Uterus (tissue), 4 donors: ENCODE results near the gene COL26A1. TPM values are rescaled to one million over a fixed set of nuclear protein-coding genes. Genes with fewer than 3 reads are reported as not detected.

Source experiments
- DNase-seq, 2 donors: peaks; one replicate each; pipeline ENCODE4 v3.0.0-alpha.2; 2019 to 2020
- H3K27ac ChIP-seq, 2 donors: fragments of 200-600 bp; sonication (generic); 1 replicate in 1 of 2; 2 replicates in 1 of 2; pipeline ENCODE4 v1.5.1; 2016 to 2018
- H3K27me3 ChIP-seq, 2 donors: fragments of 200-600 bp; sonication (generic); one replicate each; pipeline ENCODE4 v1.5.1; 2018 to 2019; ENCODE audit warnings: control low read depth in 1 of 2
- H3K36me3 ChIP-seq, 2 donors: fragments of 200-600 bp; sonication (generic); one replicate each; pipeline ENCODE4 v1.5.1; 2019; ENCODE audit warnings: control low read depth in 1 of 2
- H3K4me1 ChIP-seq, 2 donors: fragments of 200-600 bp; sonication (generic); one replicate each; pipeline ENCODE4 v1.5.1; 2018 to 2019; ENCODE audit warnings: control low read depth in 1 of 2
- H3K4me3 ChIP-seq, 2 donors: fragments of 200-600 bp; sonication (generic); 1 replicate in 1 of 2; 2 replicates in 1 of 2; pipeline ENCODE4 v1.5.1; 2018 to 2019; ENCODE audit warnings: mild to moderate bottlenecking in 1 of 2
- H3K9me3 ChIP-seq, 2 donors: fragments of 200-600 bp; sonication (generic); one replicate each; pipeline ENCODE4 v1.5.1; 2019; ENCODE audit warnings: control low read depth in 1 of 2
- POLR2A ChIP-seq, 2 donors: fragments of 450-650 bp; IDR thresholded peaks; one replicate each; pipeline ENCODE4 v1.6.1; 2016; ENCODE audit warnings: antibody characterized with exemption in 2 of 2, mild to moderate bottlenecking in 1 of 2, moderate library complexity in 1 of 2
- intact Hi-C: fragments of 100-400 bp; cut with DNase I; formaldehyde crosslinking; loops from one replicate; pipeline ENCODE4 v1.15.1; 2023; ENCODE audit warnings: low total_unique reads
- total RNA-seq, 4 donors: library from RNA; depleted of rRNA in 3 of 4; stranded (reverse); fragments of >200 nt in 3 of 4; gene quantifications; one replicate each; pipeline versions ENCODE4 v1.1.0 to v1.2.4, GENCODE V29; 2014 to 2023
- TF ChIP-seq, protein P1 (sequence below), 4 experiments: fragments of 200-600 bp in 2 of 4; fragments of 450-650 bp in 2 of 4; sonication (generic) in 2 of 4; IDR thresholded peaks; one replicate each; pipeline ENCODE4 v1.5.1; 2016 to 2019; ENCODE audit warnings: antibody characterized with exemption in 4 of 4, mild to moderate bottlenecking in 2 of 4, moderate library complexity in 1 of 4
- donor health status: DM: yes; HTN: yes; CAD: no.

The COL26A1 gene
- total RNA-seq, 4 donors from 2014 or later = 0.30 to 11.8 TPM; not detected in 2

DNA sequence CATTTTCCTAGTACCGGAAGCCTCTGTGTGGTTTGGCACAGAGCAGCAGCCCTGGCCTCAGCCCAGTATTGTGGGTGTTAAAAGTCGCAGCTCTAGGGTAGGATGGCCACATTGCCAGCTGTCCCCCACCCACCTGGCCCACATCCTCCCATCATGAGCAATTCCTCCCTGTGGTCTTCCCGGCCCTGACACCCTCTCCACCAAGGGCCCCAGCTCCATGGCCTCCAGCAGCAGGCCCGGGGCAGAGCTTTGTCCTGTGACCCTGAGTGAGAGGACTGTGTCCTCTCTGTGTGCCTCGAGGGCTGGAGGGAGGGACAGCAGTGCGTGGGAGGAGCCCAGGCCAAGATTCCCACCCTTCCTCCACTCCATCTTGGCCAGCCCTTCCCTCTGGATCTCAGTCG, 172.7 kb downstream of the COL26A1 start:
- no peaks in the 10 kb centered on the region for H3K9me3 ChIP-seq
- intact Hi-C loops = no loop called here

DNA sequence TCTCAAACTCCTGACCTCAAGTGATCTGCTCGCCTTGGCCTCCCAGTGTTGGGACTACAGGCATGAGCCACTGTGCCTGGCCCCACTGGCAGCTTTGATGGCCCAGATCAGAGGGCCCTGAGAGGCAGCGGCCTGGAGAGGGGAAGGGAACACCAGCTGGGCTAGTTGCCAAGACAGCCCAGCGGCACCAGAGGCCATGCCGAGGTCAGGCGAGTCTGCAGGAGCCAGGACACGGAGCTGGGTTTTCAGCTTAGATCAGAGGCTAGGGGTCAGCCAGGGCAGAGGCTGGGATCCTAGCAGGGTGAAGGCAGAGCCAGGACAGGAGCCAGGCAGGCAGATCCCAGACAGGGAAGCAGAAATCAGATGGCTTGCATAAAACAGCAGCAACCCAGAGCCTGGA, 173.6 kb downstream of the COL26A1 start:
- no peaks in the 10 kb centered on the region for H3K9me3 ChIP-seq
- H3K4me1 ChIP-seq = no peaks in the 10 kb centered on the region
- no peak overlapping the region for H3K4me3 ChIP-seq
- H3K27me3 ChIP-seq = no peaks in the 10 kb centered on the region
- peak in 1 of 2 donors; percentile 20 for DNase-seq
- intact Hi-C loops = no loop called here
- H3K36me3 ChIP-seq = no peaks in the 10 kb centered on the region
- no peak overlapping the region for H3K27ac ChIP-seq
- TF ChIP-seq, protein P1, sequence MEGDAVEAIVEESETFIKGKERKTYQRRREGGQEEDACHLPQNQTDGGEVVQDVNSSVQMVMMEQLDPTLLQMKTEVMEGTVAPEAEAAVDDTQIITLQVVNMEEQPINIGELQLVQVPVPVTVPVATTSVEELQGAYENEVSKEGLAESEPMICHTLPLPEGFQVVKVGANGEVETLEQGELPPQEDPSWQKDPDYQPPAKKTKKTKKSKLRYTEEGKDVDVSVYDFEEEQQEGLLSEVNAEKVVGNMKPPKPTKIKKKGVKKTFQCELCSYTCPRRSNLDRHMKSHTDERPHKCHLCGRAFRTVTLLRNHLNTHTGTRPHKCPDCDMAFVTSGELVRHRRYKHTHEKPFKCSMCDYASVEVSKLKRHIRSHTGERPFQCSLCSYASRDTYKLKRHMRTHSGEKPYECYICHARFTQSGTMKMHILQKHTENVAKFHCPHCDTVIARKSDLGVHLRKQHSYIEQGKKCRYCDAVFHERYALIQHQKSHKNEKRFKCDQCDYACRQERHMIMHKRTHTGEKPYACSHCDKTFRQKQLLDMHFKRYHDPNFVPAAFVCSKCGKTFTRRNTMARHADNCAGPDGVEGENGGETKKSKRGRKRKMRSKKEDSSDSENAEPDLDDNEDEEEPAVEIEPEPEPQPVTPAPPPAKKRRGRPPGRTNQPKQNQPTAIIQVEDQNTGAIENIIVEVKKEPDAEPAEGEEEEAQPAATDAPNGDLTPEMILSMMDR (IDR thresholded peaks at IDR 0.05) = no peak
- TF ChIP-seq POLR2A (IDR thresholded peaks at IDR 0.05) = no peak

More for the DNA sequence above, 172.7 kb downstream of the COL26A1 start:
- no peak overlapping the region for H3K4me3 ChIP-seq
- no peak overlapping the region for H3K27ac ChIP-seq
- no peaks in the 10 kb centered on the region for H3K4me1 ChIP-seq
- no peak for TF ChIP-seq POLR2A (IDR thresholded peaks at IDR 0.05)
- TF ChIP-seq, protein P1 (IDR thresholded peaks at IDR 0.05) = no peak
- no peaks in the 10 kb centered on the region for H3K36me3 ChIP-seq
- no peaks in the 10 kb centered on the region for H3K27me3 ChIP-seq
- no peak for DNase-seq

DNA sequence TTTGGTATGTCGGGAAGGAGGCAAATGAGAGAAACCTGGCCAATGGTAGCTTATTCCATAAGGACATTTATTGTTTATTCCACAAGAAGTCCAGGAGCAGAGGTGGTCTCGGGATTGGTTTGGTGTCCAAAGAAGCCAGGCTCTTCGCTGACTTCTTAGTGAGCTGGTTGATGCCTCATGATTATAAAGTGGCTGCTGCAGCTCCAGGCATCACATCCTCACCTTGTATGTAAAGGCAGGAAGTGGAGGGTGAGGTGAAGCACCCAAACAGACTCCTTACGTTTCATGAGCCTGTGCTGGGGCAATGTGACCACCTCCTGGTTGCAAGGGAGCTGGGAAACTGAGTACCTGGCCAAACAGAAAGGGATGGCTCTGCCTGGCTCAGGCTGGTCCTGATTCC, 174.0 kb downstream of the COL26A1 start:
- H3K4me1 ChIP-seq = no peaks in the 10 kb centered on the region
- intact Hi-C loops = no loop called here

DNA sequence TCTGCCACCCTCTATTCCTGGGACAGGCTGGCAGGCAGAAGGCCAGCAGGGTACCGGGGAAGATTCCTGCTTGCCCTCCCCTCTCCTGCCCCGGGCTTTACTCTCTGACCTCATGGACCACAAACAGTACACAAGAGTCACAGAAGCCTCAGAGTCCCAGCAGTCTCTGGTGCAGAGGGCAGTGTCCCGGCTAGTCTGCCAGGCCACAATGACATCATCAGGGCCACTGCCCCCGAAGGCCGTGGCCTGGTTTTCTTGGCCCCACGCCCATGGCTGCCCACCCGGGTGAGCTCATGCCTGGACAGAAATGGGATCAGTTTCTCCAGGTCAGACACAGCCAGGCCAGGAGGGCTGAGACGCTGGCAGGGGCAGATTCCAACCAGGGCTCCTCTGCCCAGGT, 174.5 kb downstream of the COL26A1 start:
- Histone ChIP-seq H3K36me3 (no peaks in the 10 kb centered on the region), H3K27ac (no peak overlapping the region), H3K27me3 (no peaks in the 10 kb centered on the region), H3K9me3 (no peaks in the 10 kb centered on the region), H3K4me3 (no peak overlapping the region), H3K4me1 (no peaks in the 10 kb centered on the region)
- no peak for TF ChIP-seq POLR2A (IDR thresholded peaks at IDR 0.05)
- TF ChIP-seq, protein P1 (IDR thresholded peaks at IDR 0.05) = no peak
- intact Hi-C loops = no loop called here
- DNase-seq = no peak

More for the DNA sequence above, 174.0 kb downstream of the COL26A1 start:
- Histone ChIP-seq H3K27ac (no peak overlapping the region), H3K36me3 (no peaks in the 10 kb centered on the region), H3K4me3 (no peak overlapping the region), H3K27me3 (no peaks in the 10 kb centered on the region), H3K9me3 (no peaks in the 10 kb centered on the region)
- no peak for DNase-seq
- TF ChIP-seq, protein P1 (IDR thresholded peaks at IDR 0.05) = no peak
- no peak for TF ChIP-seq POLR2A (IDR thresholded peaks at IDR 0.05)

DNA sequence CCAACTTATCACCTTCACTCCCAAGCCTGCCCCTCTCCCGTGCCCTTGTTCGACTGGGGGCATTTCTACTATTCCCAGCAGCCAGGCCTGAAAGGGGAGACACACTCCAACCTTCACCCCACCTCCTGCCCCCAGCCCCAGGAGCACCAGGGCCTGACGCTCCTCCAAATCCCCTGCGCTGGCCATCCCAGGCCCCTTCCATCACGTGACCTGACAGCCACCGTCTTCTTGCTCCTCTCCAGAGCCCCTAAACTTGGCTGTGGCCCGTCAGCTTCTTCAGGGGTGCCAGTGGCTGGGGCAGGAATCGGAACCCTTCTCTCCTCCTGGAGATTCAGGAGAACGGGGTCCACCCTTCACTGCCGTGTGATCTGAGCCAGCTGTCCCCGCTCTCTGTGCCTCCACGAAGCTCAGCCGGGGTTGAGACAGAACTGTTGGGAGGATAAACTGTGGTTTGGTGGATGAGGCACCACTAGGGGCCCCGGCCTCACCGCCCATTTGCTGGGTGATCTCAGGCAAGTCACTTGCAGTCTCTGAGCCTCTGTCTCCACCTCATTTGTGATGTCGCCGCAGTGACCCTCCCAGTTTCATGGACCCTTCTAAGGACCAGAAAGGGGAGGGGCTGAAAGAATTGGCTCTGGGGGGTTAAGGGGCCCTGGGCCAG, 175.4 kb downstream of the COL26A1 start:
- intact Hi-C loops = no loop called here
- DNase-seq = no peak
- TF ChIP-seq, protein P1 (IDR thresholded peaks at IDR 0.05) = no peak
- no peak for TF ChIP-seq POLR2A (IDR thresholded peaks at IDR 0.05)
- H3K4me1 ChIP-seq = no peaks in the 10 kb centered on the region
- no peak overlapping the region for H3K4me3 ChIP-seq
- no peaks in the 10 kb centered on the region for H3K27me3 ChIP-seq
- no peaks in the 10 kb centered on the region for H3K36me3 ChIP-seq
- no peaks in the 10 kb centered on the region for H3K9me3 ChIP-seq
- no peak overlapping the region for H3K27ac ChIP-seq
